Activated CD4-positive, alpha-beta T cell treated with anti-CD3 and anti-CD28 coated beads, Interleukin-2, amount 50 U/mL, for 16 hours (primary cell): ENCODE data around the gene PHGDH.
A peak's percentile ranks its signal among the peaks of the same experiment; 100 is the strongest.
"Not testable (repeated sequence)": the region's sequence is repeated elsewhere in the genome, so short reads cannot be mapped to it uniquely, and the experiment has no call there.

ENCODE experiments used
- DNase-seq: peaks from one replicate; pipeline ENCODE4 v3.0.0-alpha.2; 2020

Gene PHGDH

GRCh38 chr1:119711804-119712341 is at the start of gene PHGDH:
PHGDH (plus strand) TSS chr1:119711934; CDS start chr1:119712023, 89 bp downstream.
- peak; percentile 78 for DNase-seq

GRCh38 chr1:119662034-119662437 is 49.7 kb upstream of the PHGDH start:
- no peak for DNase-seq

- DNase-seq: no peak
These were observed 47.7 kb upstream of the PHGDH start for GRCh38 chr1:119664067-119664466.

GRCh38 chr1:119667173-119667572 is 44.6 kb upstream of the PHGDH start:
- no peak for DNase-seq

- no peak for DNase-seq
These were observed 40.8 kb upstream of the PHGDH start for GRCh38 chr1:119670898-119671297.

GRCh38 chr1:119673171-119673940 is 38.4 kb upstream of the PHGDH start:
- DNase-seq: no peak

GRCh38 chr1:119674111-119674526 is 37.6 kb upstream of the PHGDH start:
- DNase-seq: no peak

GRCh38 chr1:119674835-119675289 is 36.9 kb upstream of the PHGDH start:
- DNase-seq: peak; percentile 53

GRCh38 chr1:119675349-119676345 is 36.1 kb upstream of the PHGDH start:
- peak; percentile 72 for DNase-seq

GRCh38 chr1:119676571-119677206 is 35.0 kb upstream of the PHGDH start:
- DNase-seq: no peak

GRCh38 chr1:119679223-119679622 is 32.5 kb upstream of the PHGDH start:
- DNase-seq: no peak

- DNase-seq: no peak
These were observed 31.5 kb upstream of the PHGDH start for GRCh38 chr1:119680193-119680592.

GRCh38 chr1:119680723-119681122 is 31.0 kb upstream of the PHGDH start:
- DNase-seq: no peak

- DNase-seq: no peak
These were observed 30.2 kb upstream of the PHGDH start for GRCh38 chr1:119681560-119681959.

GRCh38 chr1:119682141-119682540 is 29.6 kb upstream of the PHGDH start:
- no peak for DNase-seq

GRCh38 chr1:119683893-119684292 is 27.8 kb upstream of the PHGDH start:
- no peak for DNase-seq

GRCh38 chr1:119686661-119687060 is 25.1 kb upstream of the PHGDH start:
- no peak for DNase-seq

GRCh38 chr1:119687434-119688079 is 24.2 kb upstream of the PHGDH start:
- DNase-seq: no peak

- DNase-seq: no peak
These were observed 22.9 kb upstream of the PHGDH start for GRCh38 chr1:119688810-119689209.

GRCh38 chr1:119689511-119689910 is 22.2 kb upstream of the PHGDH start:
- no peak for DNase-seq

- not testable (repeated sequence) for DNase-seq
These were observed 14.9 kb upstream of the PHGDH start for GRCh38 chr1:119696863-119697262.

- DNase-seq: no peak
These were observed 14.1 kb upstream of the PHGDH start for GRCh38 chr1:119697598-119697997.
